T-cell (primary cell): Measurements from ENCODE around the gene ELMOD3. TPM values are rescaled to one million over a fixed set of nuclear protein-coding genes. Genes with fewer than 3 reads are reported as not detected.
"Not testable (repeated sequence)": the region's sequence is repeated elsewhere in the genome, so short reads cannot be mapped to it uniquely, and the experiment has no call there.

ENCODE experiments used
- ATAC-seq, 4 experiments: fragments of 200-7000 bp in 3 of 4; fragments of 150-1000 bp in 1 of 4; cut with Tn5 transposase; replicated peaks in 1 of 4; 1 replicate in 3 of 4; 2 replicates in 1 of 4; pipeline ENCODE4 v1.10.0; 2021; ENCODE audit warnings: moderate library complexity in 3 of 4, mild to moderate bottlenecking in 2 of 4, moderate number of reproducible peaks in 1 of 4
- CTCF ChIA-PET, 2 donors: fragments of 300-600 bp; sonication (Branson Sonifier 250); formaldehyde crosslinking; loops; one replicate each; lab custom pipeline; 2022; ENCODE audit warnings: antibody characterized with exemption in 2 of 2; lab: Charles Lee
- POLR2A ChIA-PET, 2 donors: fragments of 300-600 bp; sonication (Branson Sonifier 250); formaldehyde crosslinking; loops; one replicate each; lab custom pipeline; 2022; ENCODE audit warnings: antibody characterized with exemption in 2 of 2; lab: Charles Lee
- DNase-seq, 35 experiments: peaks; one replicate each; pipeline versions ENCODE4 v3.0.0 to v3.0.0-alpha.2; 2013 to 2023
- H3K27ac ChIP-seq: one replicate; pipeline ENCODE4 v1.5.1; 2013; ENCODE audit warnings: low read length
- H3K27me3 ChIP-seq, 2 experiments: replicated peaks in 1 of 2; 1 replicate in 1 of 2; 2 replicates in 1 of 2; pipeline versions ENCODE4 v1.6.1 to v1.7.0; 2013; ENCODE audit warnings: low read length in 1 of 2, mixed read lengths in 1 of 2; ENCODE audit not compliant: control insufficient read depth in 2 of 2, insufficient read depth in 2 of 2; ENCODE audit errors: extremely low read depth in 1 of 2
- H3K36me3 ChIP-seq, 2 donors: 1 replicate in 1 of 2; 2 replicates in 1 of 2; pipeline versions ENCODE4 v1.6.1 to v1.7.0; 2013; ENCODE audit warnings: low read length in 1 of 2; ENCODE audit not compliant: control insufficient read depth in 2 of 2, insufficient read depth in 1 of 2; ENCODE audit errors: extremely low read depth in 1 of 2
- H3K4me1 ChIP-seq, 2 experiments: 1 replicate in 1 of 2; 2 replicates in 1 of 2; pipeline versions ENCODE4 v1.6.1 to v1.7.0; 2013; ENCODE audit warnings: low read length in 2 of 2, mixed read lengths in 1 of 2; ENCODE audit not compliant: insufficient read depth in 2 of 2, control insufficient read depth in 1 of 2; ENCODE audit errors: extremely low read depth in 1 of 2
- H3K4me3 ChIP-seq, 2 donors: 1 replicate in 1 of 2; 2 replicates in 1 of 2; pipeline versions ENCODE4 v1.5.1 to v1.7.0; 2013; ENCODE audit warnings: mild to moderate bottlenecking in 2 of 2, low read length in 1 of 2, moderate library complexity in 1 of 2; ENCODE audit not compliant: control insufficient read depth in 1 of 2; ENCODE audit errors: extremely low read depth in 1 of 2
- H3K9me3 ChIP-seq: 2 replicates; pipeline ENCODE4 v1.7.0; 2013
- H3K27ac Mint-ChIP-seq, 2 donors: one replicate each; pipeline ENCODE4 v1.8.0; 2020 to 2021; ENCODE audit warnings: mild to moderate bottlenecking in 2 of 2, mixed read lengths in 2 of 2
- H3K27me3 Mint-ChIP-seq, 2 donors: one replicate each; pipeline ENCODE4 v1.8.0; 2021 to 2022; ENCODE audit warnings: mixed read lengths in 2 of 2
- H3K36me3 Mint-ChIP-seq: one replicate; pipeline ENCODE4 v1.8.0; 2021; ENCODE audit warnings: mixed read lengths
- H3K4me1 Mint-ChIP-seq, 3 donors: one replicate each; pipeline ENCODE4 v1.8.0; 2020 to 2022; ENCODE audit warnings: mixed read lengths in 3 of 3, mild to moderate bottlenecking in 1 of 3
- H3K4me3 Mint-ChIP-seq, 3 donors: one replicate each; pipeline ENCODE4 v1.8.0; 2020 to 2022; ENCODE audit warnings: mild to moderate bottlenecking in 3 of 3, mixed read lengths in 3 of 3, moderate library complexity in 3 of 3
- H3K9me3 Mint-ChIP-seq, 3 donors: one replicate each; pipeline ENCODE4 v1.8.0; 2020 to 2022; ENCODE audit warnings: mixed read lengths in 3 of 3
- WGBS: methylation state at CpG from one replicate; pipeline ENCODE4 v1.1.5; 2013; ENCODE audit warnings: missing lambda C conversion rate; ENCODE audit not compliant: insufficient coverage; 5-methylcytosine and 5-hydroxymethylcytosine counted together
- total RNA-seq, 35 experiments: library from RNA in 6 of 35; stranded (reverse) in 6 of 35; fragments of 120-200 nt in 1 of 35; gene quantifications; one replicate each; pipeline versions ENCODE4 v1.2.1 to v1.2.4 and lab custom pipeline; 2013 to 2026

The ELMOD3 gene
- total RNA-seq, 5 donors from 2014 or later (not counting 1 experiment from before 2014, with no cell fraction given) = 18.8 to 30.9 (median 25.2) TPM

GRCh38 chr2:85310330-85310729 lies 44.2 kb upstream of the ELMOD3 start:
- POLR2A ChIA-PET = interaction anchor here in 1 of 2 donors (2.8 kb wide), 1 partner anchor 9 kb away, joined by 13 read pairs; no protein-coding TSS in a partner anchor
- Mint-ChIP-seq H3K4me3 (peak overlapping the region; percentile 71 to 85 (median 80)), H3K9me3 (no peaks in the 10 kb centered on the region), H3K4me1 (peaks cover 38 to 48% (median 44%) of the 10 kb centered on the region in 3 donors), H3K27me3 (peaks cover 0 to 2% of the 10 kb centered on the region in 2 donors), H3K27ac (peak overlapping the region; percentile 90 to 92), H3K36me3 (peaks cover 3% of the 10 kb centered on the region)
- peak overlapping the region; percentile 63 for H3K27ac ChIP-seq
- DNase-seq (no peak), ATAC-seq (no peak)
- peaks cover 26 to 47% of the 10 kb centered on the region in 2 experiments for H3K4me1 ChIP-seq
- no peak overlapping the region for H3K4me3 ChIP-seq
- peaks cover 10 to 14% of the 10 kb centered on the region in 2 donors for H3K36me3 ChIP-seq
- H3K27me3 ChIP-seq = no peaks in the 10 kb centered on the region
- CTCF ChIA-PET = interaction anchor here (1.0 to 1.4 kb wide), 3 partner anchors 9 to 10 kb away, joined by 3 to 10 read pairs (median 3); no protein-coding TSS in a partner anchor
- H3K9me3 ChIP-seq = no peaks in the 10 kb centered on the region
- no CpG with 5 or more reads among the region's 3 CpGs for WGBS

DNA sequence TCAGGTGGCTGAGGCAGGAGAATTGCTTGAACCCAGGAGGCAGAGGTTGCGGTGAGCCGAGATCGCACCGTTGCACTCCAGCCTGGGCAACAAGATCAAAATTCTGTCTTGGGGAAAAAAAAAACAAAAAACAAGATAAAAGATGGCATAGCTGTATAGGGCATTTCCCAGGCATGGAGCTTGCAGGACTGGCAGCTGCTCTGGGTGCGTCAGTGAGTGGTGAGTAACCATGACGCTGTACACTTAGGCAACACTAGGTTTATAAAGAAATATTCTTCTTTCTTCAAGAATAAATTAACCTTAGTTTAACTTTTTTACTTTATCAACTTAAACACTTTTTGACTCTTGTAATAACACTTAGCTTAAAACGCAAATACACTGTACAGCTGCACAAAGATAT lies 42.2 kb upstream of the ELMOD3 start:
- H3K9me3 ChIP-seq = no peaks in the 10 kb centered on the region
- H3K27me3 ChIP-seq = no peaks in the 10 kb centered on the region
- H3K4me1 ChIP-seq = peaks cover 23 to 33% of the 10 kb centered on the region in 2 experiments
- ChIA-PET CTCF (interaction anchor here in 1 of 2 donors (0.6 kb wide), 4 partner anchors 8 to 562 kb away, joined by 3 to 6 read pairs (median 4); no protein-coding TSS in a partner anchor), POLR2A (interaction anchor here in 1 of 2 donors (0.6 kb wide), 3 partner anchors 76 to 322 kb away, joined by 3 to 5 read pairs (median 3); no protein-coding TSS in a partner anchor)
- H3K27me3 Mint-ChIP-seq = no peaks in the 10 kb centered on the region
- no peak overlapping the region for H3K27ac ChIP-seq
- H3K36me3 Mint-ChIP-seq = peaks cover 9% of the 10 kb centered on the region
- no peak overlapping the region for H3K4me3 ChIP-seq
- H3K9me3 Mint-ChIP-seq = no peaks in the 10 kb centered on the region
- DNase-seq (no peak), ATAC-seq (peak in 1 of 4 experiments; percentile 30)
- peak overlapping the region in 1 of 2 donors; percentile 31 for H3K27ac Mint-ChIP-seq
- no peak overlapping the region for H3K4me3 Mint-ChIP-seq
- peaks cover 35 to 40% (median 36%) of the 10 kb centered on the region in 3 donors for H3K4me1 Mint-ChIP-seq
- WGBS = 90% methylated on average over 2 of the region's 7 CpGs
- peaks cover 14 to 27% of the 10 kb centered on the region in 2 donors for H3K36me3 ChIP-seq

GRCh38 chr2:85314884-85315242 lies 39.7 kb upstream of the ELMOD3 start:
- Histone ChIP-seq H3K36me3 (peaks cover 14 to 46% of the 10 kb centered on the region in 2 donors), H3K27me3 (no peaks in the 10 kb centered on the region), H3K4me3 (no peak overlapping the region), H3K9me3 (no peaks in the 10 kb centered on the region), H3K4me1 (peaks cover 5 to 26% of the 10 kb centered on the region in 2 experiments), H3K27ac (no peak overlapping the region)
- Mint-ChIP-seq H3K27me3 (no peaks in the 10 kb centered on the region), H3K27ac (peak overlapping the region in 1 of 2 donors; percentile 45), H3K9me3 (no peaks in the 10 kb centered on the region), H3K36me3 (peaks cover 21% of the 10 kb centered on the region), H3K4me1 (peaks cover 34 to 40% (median 39%) of the 10 kb centered on the region in 3 donors), H3K4me3 (no peak overlapping the region)
- ATAC-seq = no peak
- ChIA-PET POLR2A (no interaction called here), CTCF (interaction anchor here in 1 of 2 donors (0.6 kb wide), 1 partner anchor 86 kb away, joined by 3 read pairs; no protein-coding TSS in a partner anchor)
- WGBS = 91% methylated on average over 9 of the region's 10 CpGs
- DNase-seq = no peak

DNA sequence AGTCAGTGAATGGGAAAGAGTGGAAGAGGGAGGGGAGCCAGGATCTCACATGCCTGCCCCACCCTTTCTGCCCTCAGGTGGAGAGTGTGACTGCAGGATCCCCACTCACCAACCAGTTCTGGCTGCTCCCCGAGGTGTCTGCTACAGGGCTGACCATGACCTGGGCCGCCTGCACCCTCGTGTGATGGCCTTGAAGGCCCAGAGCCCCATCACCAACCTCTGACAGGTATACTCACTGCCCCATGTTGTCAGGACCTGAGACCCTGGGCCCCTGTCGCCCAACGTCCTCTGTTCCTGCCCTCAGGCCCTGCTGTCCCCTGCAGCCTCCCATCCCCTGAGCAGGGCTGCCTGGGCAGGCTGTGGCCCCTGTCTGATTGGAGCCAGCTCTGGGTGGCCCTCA lies 38.6 kb upstream of the ELMOD3 start:
- Histone ChIP-seq H3K4me1 (peaks cover 7 to 28% of the 10 kb centered on the region in 2 experiments), H3K36me3 (peaks cover 14 to 57% of the 10 kb centered on the region in 2 donors)
- H3K27me3 Mint-ChIP-seq, CTCF ChIA-PET, H3K27me3 ChIP-seq, DNase-seq, H3K27ac Mint-ChIP-seq, H3K9me3 Mint-ChIP-seq, H3K27ac ChIP-seq, ATAC-seq, H3K4me3 Mint-ChIP-seq, POLR2A ChIA-PET, H3K4me3 ChIP-seq, H3K9me3 ChIP-seq: not testable (repeated sequence)
- H3K36me3 Mint-ChIP-seq = peaks cover 32% of the 10 kb centered on the region
- peaks cover 39 to 43% (median 41%) of the 10 kb centered on the region in 3 donors for H3K4me1 Mint-ChIP-seq
- no CpG with 5 or more reads among the region's 5 CpGs for whole genome bisulfite sequencing

- peak in 4 of 35 experiments; percentile 17 to 42 (median 22) for DNase-seq
- H3K4me1 Mint-ChIP-seq = peaks cover 64 to 66% (median 65%) of the 10 kb centered on the region in 3 donors
- H3K36me3 Mint-ChIP-seq = peaks cover 53% of the 10 kb centered on the region
- Histone ChIP-seq H3K27ac (peak overlapping the region; percentile 36), H3K27me3 (no peaks in the 10 kb centered on the region), H3K9me3 (no peaks in the 10 kb centered on the region), H3K36me3 (peaks cover 14 to 82% of the 10 kb centered on the region in 2 donors), H3K4me3 (no peak overlapping the region), H3K4me1 (peaks cover 27 to 48% of the 10 kb centered on the region in 2 experiments)
- H3K9me3 Mint-ChIP-seq = no peaks in the 10 kb centered on the region
- H3K27me3 Mint-ChIP-seq = no peaks in the 10 kb centered on the region
- peak overlapping the region; percentile 32 to 74 for H3K27ac Mint-ChIP-seq
- WGBS = 58% methylated on average over 5 of the region's 11 CpGs
- CTCF ChIA-PET = interaction anchor here (0.7 to 1.3 kb wide), 7 partner anchors 8 to 90 kb away, joined by 3 to 5 read pairs (median 4); partner anchors contain the start of gene ELMOD3 (in 1 of the 2)
- H3K4me3 Mint-ChIP-seq = peak overlapping the region; percentile 48 to 94 (median 57)
- POLR2A ChIA-PET = interaction anchor here (0.7 to 2.3 kb wide), 3 partner anchors 9 to 12 kb away, joined by 3 to 13 read pairs (median 9); partner anchors contain the start of gene TGOLN2 (in 1 of the 2)
- peak; percentile 42 to 65 (median 52) for ATAC-seq
Measured at GRCh38 chr2:85318222-85319074, 36.1 kb upstream of the ELMOD3 start.

DNA sequence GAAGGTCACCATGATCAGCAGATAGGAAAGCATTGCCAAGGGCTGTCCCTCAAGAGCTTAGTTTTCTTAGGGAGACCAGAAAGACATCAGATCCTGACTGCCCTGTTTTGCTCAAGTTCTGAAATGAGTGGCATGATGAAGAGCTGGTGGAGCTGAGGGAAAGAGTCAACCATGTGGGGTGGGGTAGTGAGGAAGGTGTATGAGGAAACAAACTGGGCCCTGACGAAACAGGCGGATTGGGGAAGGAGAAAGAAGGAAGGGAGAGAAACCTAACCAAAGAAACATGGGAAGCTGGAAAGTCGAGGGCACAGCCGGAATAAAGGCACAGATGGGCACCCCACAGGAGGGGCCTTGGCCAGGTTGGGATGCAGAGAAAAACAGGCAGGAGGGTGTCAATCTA lies 34.8 kb upstream of the ELMOD3 start:
- no peaks in the 10 kb centered on the region for H3K9me3 Mint-ChIP-seq
- peak overlapping the region; percentile 27 to 100 for H3K27ac Mint-ChIP-seq
- WGBS = 92% methylated on average over 2 of the region's 4 CpGs
- Histone ChIP-seq H3K4me1 (peaks cover 38 to 61% of the 10 kb centered on the region in 2 experiments), H3K36me3 (peaks cover 11 to 86% of the 10 kb centered on the region in 2 donors), H3K27me3 (no peaks in the 10 kb centered on the region), H3K4me3 (no peak overlapping the region), H3K27ac (peak overlapping the region; percentile 26), H3K9me3 (no peaks in the 10 kb centered on the region)
- no peaks in the 10 kb centered on the region for H3K27me3 Mint-ChIP-seq
- peak overlapping the region; percentile 0 to 94 (median 15) for H3K4me3 Mint-ChIP-seq
- no peak for DNase-seq
- POLR2A ChIA-PET = interaction anchor here in 1 of 2 donors (0.5 to 2.3 kb wide), 4 partner anchors 8 to 19 kb away, joined by 3 to 13 read pairs (median 6); partner anchors contain the start of gene TGOLN2
- peaks cover 72 to 77% (median 74%) of the 10 kb centered on the region in 3 donors for H3K4me1 Mint-ChIP-seq
- CTCF ChIA-PET = interaction anchor here (1.0 to 1.7 kb wide), 4 partner anchors 9 to 21 kb away, joined by 3 to 6 read pairs (median 4); no protein-coding TSS in a partner anchor
- H3K36me3 Mint-ChIP-seq = peaks cover 61% of the 10 kb centered on the region
- ATAC-seq = no peak
